Astrocyte (in vitro differentiated cells and primary cell): ENCODE data around the gene TMEM259. TPM values are rescaled to one million over a fixed set of nuclear protein-coding genes. Genes with fewer than 3 reads are reported as not detected.
A peak's percentile ranks its signal among the peaks of the same experiment; 100 is the strongest.

Experiments used
- DNase-seq: peaks from one replicate; pipeline ENCODE4 v3.0.0-alpha.2; 2010; ENCODE audit warnings: low read depth
- FAIRE-seq: peaks from 2 replicates; lab custom pipeline; 2011; peaks lifted over from hg19 to GRCh38; lab: Jason Lieb, UNC
- H2AFZ ChIP-seq: 2 replicates; pipeline ENCODE4 v1.6.0; 2012; ENCODE audit warnings: low read depth, low read length, inconsistent platforms
- H3K27ac ChIP-seq: 2 replicates; pipeline ENCODE4 v1.5.1; 2011; ENCODE audit warnings: low read depth, low read length, inconsistent platforms
- H3K27me3 ChIP-seq: 2 replicates; pipeline ENCODE4 v1.6.0; 2011; ENCODE audit warnings: low read length, inconsistent platforms; ENCODE audit not compliant: insufficient read depth
- H3K36me3 ChIP-seq: 2 replicates; pipeline ENCODE4 v1.5.1; 2011; ENCODE audit warnings: low read length, inconsistent platforms; ENCODE audit not compliant: insufficient read depth
- H3K4me1 ChIP-seq: 2 replicates; pipeline ENCODE4 v1.5.1; 2011; ENCODE audit warnings: low read length, inconsistent platforms; ENCODE audit not compliant: insufficient read depth
- H3K4me2 ChIP-seq: 2 replicates; pipeline ENCODE4 v1.6.0; 2012; ENCODE audit warnings: low read length, inconsistent platforms
- H3K4me3 ChIP-seq: 2 replicates; pipeline ENCODE4 v1.5.1; 2011; ENCODE audit warnings: low read depth, mild to moderate bottlenecking, low read length, inconsistent platforms; ENCODE audit not compliant: insufficient read depth
- H3K79me2 ChIP-seq: 2 replicates; pipeline ENCODE4 v1.6.0; 2012; ENCODE audit warnings: mild to moderate bottlenecking, low read length, inconsistent platforms; ENCODE audit not compliant: insufficient read depth
- H3K9ac ChIP-seq: 2 replicates; pipeline ENCODE4 v1.6.0; 2012; ENCODE audit warnings: mild to moderate bottlenecking, low read length, inconsistent platforms
- H3K9me3 ChIP-seq: 2 replicates; pipeline ENCODE4 v1.5.1; 2012; ENCODE audit warnings: low read depth, mild to moderate bottlenecking, low read length, inconsistent platforms; ENCODE audit not compliant: insufficient read depth
- H4K20me1 ChIP-seq: 2 replicates; pipeline ENCODE4 v1.6.0; 2012; ENCODE audit warnings: low read length, inconsistent platforms; ENCODE audit not compliant: insufficient read depth
- H3K27ac Mint-ChIP-seq: one replicate; pipeline ENCODE4 v1.8.0; 2021; ENCODE audit warnings: mild to moderate bottlenecking, mixed read lengths; ENCODE audit not compliant: unreplicated experiment
- H3K27me3 Mint-ChIP-seq: one replicate; pipeline ENCODE4 v1.8.0; 2021; ENCODE audit warnings: low read depth, mixed read lengths; ENCODE audit not compliant: unreplicated experiment
- H3K36me3 Mint-ChIP-seq: one replicate; pipeline ENCODE4 v1.8.0; 2021; ENCODE audit warnings: low read depth, mixed read lengths; ENCODE audit not compliant: unreplicated experiment
- H3K4me1 Mint-ChIP-seq: one replicate; pipeline ENCODE4 v1.8.0; 2021; ENCODE audit warnings: low read depth, mixed read lengths; ENCODE audit not compliant: unreplicated experiment
- H3K4me3 Mint-ChIP-seq: one replicate; pipeline ENCODE4 v1.8.0; 2021; ENCODE audit warnings: mild to moderate bottlenecking, moderate library complexity, mixed read lengths; ENCODE audit not compliant: unreplicated experiment
- H3K9me3 Mint-ChIP-seq: one replicate; pipeline ENCODE4 v1.8.0; 2021; ENCODE audit warnings: mild to moderate bottlenecking, mixed read lengths; ENCODE audit not compliant: unreplicated experiment
- EZH2 ChIP-seq: IDR thresholded peaks from 2 replicates; pipeline ENCODE4 v1.6.1; 2012; ENCODE audit warnings: mild to moderate bottlenecking, low read length, inconsistent platforms; ENCODE audit not compliant: insufficient read depth
- total RNA-seq: library from RNA; stranded (reverse); gene quantifications from 2 replicates; pipeline ENCODE4 v1.2.1, GENCODE V29; 2021
- TF ChIP-seq, protein P1 (sequence below): IDR thresholded peaks from 2 replicates; pipeline ENCODE4 v1.5.1; 2011; ENCODE audit warnings: low read depth, mild to moderate bottlenecking, inconsistent platforms, low read length, moderate library complexity; ENCODE audit not compliant: insufficient read depth

Gene TMEM259
- total RNA-seq, 1 donor from 2014 or later: 155 TPM

DNA sequence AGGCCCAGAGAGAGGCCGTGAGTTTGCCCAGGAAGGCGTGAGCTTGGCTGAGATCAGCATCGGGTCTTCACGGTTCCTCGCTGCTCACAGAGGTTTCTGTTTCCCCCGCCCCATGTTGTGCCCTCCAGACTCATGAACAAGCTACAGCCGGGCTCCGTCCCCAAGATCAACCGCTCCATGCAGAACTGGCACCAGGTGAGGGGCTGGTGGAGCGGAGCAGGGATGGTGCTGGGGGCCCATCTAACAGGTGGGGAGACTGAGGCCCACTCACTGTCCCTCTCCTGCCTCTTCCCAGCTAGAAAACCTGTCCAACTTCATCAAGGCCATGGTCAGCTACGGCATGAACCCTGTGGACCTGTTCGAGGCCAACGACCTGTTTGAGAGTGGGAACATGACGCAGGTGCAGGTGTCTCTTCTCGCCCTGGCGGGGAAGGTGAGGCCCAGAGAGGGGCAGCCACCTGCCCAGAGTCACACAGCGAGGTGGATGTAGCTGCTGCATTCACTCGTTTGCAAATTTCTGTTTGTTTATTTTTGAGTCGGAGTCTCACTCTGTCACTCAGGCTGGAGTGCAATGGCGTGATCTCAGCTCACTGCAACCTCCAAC lies 11.4 kb upstream of the TMEM259 start:
- H3K4me3 ChIP-seq: no peak overlapping the region
- no peak overlapping the region for H3K4me3 Mint-ChIP-seq
- H2AFZ ChIP-seq: no peak overlapping the region
- H3K27me3 ChIP-seq: no peaks in the 10 kb centered on the region
- FAIRE-seq (no peak), DNase-seq (no peak)
- H3K9me3 Mint-ChIP-seq: no peaks in the 10 kb centered on the region
- no peaks in the 10 kb centered on the region for H3K27me3 Mint-ChIP-seq
- H3K9ac ChIP-seq: no peak overlapping the region
- no peak overlapping the region for H3K27ac ChIP-seq
- no peak overlapping the region for H3K4me2 ChIP-seq
- no peak for TF ChIP-seq EZH2
- TF ChIP-seq, protein P1, sequence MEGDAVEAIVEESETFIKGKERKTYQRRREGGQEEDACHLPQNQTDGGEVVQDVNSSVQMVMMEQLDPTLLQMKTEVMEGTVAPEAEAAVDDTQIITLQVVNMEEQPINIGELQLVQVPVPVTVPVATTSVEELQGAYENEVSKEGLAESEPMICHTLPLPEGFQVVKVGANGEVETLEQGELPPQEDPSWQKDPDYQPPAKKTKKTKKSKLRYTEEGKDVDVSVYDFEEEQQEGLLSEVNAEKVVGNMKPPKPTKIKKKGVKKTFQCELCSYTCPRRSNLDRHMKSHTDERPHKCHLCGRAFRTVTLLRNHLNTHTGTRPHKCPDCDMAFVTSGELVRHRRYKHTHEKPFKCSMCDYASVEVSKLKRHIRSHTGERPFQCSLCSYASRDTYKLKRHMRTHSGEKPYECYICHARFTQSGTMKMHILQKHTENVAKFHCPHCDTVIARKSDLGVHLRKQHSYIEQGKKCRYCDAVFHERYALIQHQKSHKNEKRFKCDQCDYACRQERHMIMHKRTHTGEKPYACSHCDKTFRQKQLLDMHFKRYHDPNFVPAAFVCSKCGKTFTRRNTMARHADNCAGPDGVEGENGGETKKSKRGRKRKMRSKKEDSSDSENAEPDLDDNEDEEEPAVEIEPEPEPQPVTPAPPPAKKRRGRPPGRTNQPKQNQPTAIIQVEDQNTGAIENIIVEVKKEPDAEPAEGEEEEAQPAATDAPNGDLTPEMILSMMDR: no peak
- H3K79me2 ChIP-seq: peaks cover 65% of the 10 kb centered on the region
- H3K36me3 Mint-ChIP-seq: peaks cover 18% of the 10 kb centered on the region
- no peaks in the 10 kb centered on the region for H3K9me3 ChIP-seq
- peaks cover 73% of the 10 kb centered on the region for H4K20me1 ChIP-seq
- peaks cover 22% of the 10 kb centered on the region for H3K4me1 ChIP-seq
- H3K36me3 ChIP-seq: peaks cover 20% of the 10 kb centered on the region
- H3K4me1 Mint-ChIP-seq: peaks cover 16% of the 10 kb centered on the region
- H3K27ac Mint-ChIP-seq: peak overlapping the region; percentile 62

DNA sequence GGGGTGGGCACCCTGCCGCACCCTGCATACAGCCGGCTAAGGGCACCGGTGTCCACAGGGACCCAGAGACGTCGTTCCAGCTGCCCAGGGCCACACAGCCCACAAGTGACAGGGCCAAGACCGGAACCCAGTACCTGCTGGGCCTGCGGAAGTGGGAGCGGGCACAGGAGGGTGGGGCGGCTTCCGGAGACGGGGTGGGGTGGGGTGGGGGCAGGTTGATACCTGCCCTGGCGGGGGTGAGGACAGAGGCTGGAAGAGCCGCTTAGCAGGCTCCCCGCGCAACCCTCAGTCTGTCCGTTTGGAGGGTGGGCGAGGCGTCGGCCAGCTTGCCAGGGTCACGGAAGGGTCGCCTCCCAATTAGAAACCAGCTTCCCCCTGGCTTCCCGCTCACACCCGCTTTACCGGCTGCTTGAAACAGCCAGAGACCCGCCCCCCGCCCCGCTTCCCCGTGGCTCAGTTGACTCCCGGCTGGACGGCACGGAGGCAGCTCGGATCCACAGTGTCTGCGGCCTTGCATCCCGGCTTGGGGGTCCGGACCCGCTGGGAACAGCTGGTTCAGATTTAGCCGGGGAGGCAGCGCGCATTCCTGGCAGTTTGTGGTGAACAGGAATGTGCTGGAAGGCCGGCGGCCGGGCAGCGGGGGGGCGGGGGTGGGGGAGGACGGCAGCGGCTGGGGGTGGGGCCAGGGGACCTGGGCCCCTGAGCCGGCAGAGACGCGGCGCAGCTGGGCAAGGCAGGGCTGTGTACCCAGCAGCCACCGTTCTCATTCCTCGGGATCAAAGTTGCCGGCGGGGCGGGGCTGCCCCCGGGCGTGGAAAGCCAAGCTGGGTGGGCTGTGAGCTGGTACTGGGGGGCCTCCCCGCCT lies 7.4 kb upstream of the TMEM259 start:
- peaks cover 69% of the 10 kb centered on the region for H3K79me2 ChIP-seq
- DNase-seq: peak; percentile 89

More for the DNA sequence above, 7.4 kb upstream of the TMEM259 start:
- peak overlapping the region; percentile 100 for H3K4me3 ChIP-seq
- Mint-ChIP-seq H3K4me3 (peak overlapping the region; percentile 97), H3K9me3 (no peaks in the 10 kb centered on the region), H3K36me3 (peaks cover 12% of the 10 kb centered on the region), H3K27ac (peak overlapping the region; percentile 69), H3K27me3 (no peaks in the 10 kb centered on the region), H3K4me1 (peaks cover 14% of the 10 kb centered on the region)
- peaks cover 15% of the 10 kb centered on the region for H3K36me3 ChIP-seq
- no peaks in the 10 kb centered on the region for H3K9me3 ChIP-seq
- TF ChIP-seq, protein P1: no peak
- no peak for TF ChIP-seq EZH2
- H3K4me2 ChIP-seq: peak overlapping the region; percentile 97
- H3K27ac ChIP-seq: peak overlapping the region; percentile 88
- H3K4me1 ChIP-seq: peaks cover 26% of the 10 kb centered on the region
- FAIRE-seq: no peak
- H4K20me1 ChIP-seq: peaks cover 59% of the 10 kb centered on the region
- no peak overlapping the region for H2AFZ ChIP-seq
- no peaks in the 10 kb centered on the region for H3K27me3 ChIP-seq
- peak overlapping the region; percentile 97 for H3K9ac ChIP-seq
